Measurements from ENCODE around the gene BAZ2B. TPM values are rescaled to one million over a fixed set of nuclear protein-coding genes. Genes with fewer than 3 reads are reported as not detected.
"Not testable (repeated sequence)": the region's sequence is repeated elsewhere in the genome, so short reads cannot be mapped to it uniquely, and the experiment has no call there.

Gene BAZ2B
- total RNA-seq, 2 donors from 2014 or later = 13.7 to 14.1 TPM

GRCh38 chr2:159553727-159554126, 62.6 kb downstream of the BAZ2B start:
- no peaks in the 10 kb centered on the region for H3K4me1 Mint-ChIP-seq (ENCODE audit: low read depth in 2 of 2)
- H3K36me3 Mint-ChIP-seq = no peaks in the 10 kb centered on the region
- no peaks in the 10 kb centered on the region for H3K9me3 Mint-ChIP-seq
- H3K27ac Mint-ChIP-seq = no peak overlapping the region
- H3K4me3 Mint-ChIP-seq = no peak overlapping the region
- no peaks in the 10 kb centered on the region for H3K27me3 Mint-ChIP-seq
- DNase-seq (ENCODE audit: low spot score) (no peak), ATAC-seq (no peak)

DNA sequence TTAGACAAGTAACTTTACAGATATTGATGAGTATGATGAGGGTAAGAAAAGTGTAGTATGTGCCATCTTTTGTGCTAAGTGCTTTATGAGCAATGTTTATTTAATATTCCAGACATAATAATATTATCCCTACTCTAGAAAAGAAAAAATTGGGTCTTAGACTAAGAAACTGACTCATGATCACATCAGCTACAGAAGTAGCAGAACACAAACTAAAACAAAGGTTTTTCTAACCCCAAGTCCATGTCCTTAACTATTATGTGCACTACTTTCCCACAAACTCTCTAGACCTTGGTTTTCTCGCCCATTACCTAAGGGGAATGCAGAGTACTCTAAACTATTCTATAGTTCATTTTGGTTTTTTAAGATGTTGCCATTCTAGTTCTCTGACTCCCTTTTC, 64.5 kb downstream of the BAZ2B start:
- no peak for ATAC-seq
- Mint-ChIP-seq H3K27ac (no peak overlapping the region), H3K4me1 (ENCODE audit: low read depth in 2 of 2) (no peaks in the 10 kb centered on the region), H3K9me3 (no peaks in the 10 kb centered on the region), H3K36me3 (no peaks in the 10 kb centered on the region), H3K4me3 (no peak overlapping the region), H3K27me3 (no peaks in the 10 kb centered on the region)
- no peak for DNase-seq (ENCODE audit: low spot score)

DNA sequence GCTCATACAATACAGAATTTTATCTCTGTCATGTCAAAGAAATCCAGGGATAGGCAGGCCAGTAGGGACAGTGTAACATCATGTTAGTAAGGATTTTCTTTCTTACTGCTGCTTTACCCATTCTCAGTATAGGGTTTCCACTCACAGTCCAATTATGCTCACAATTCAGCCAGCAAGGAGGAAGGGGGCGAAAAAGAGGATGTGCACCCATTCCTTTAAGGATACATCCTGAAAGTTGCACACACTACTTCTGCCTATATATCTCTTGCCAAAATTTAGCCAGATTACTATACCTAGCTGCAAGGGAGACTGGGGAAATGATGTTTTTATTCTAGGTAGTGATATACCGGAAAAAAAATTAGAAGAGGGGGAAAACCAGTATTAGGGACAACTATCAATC, 66.1 kb downstream of the BAZ2B start:
- no peaks in the 10 kb centered on the region for H3K4me1 Mint-ChIP-seq (ENCODE audit: low read depth in 2 of 2)
- no peaks in the 10 kb centered on the region for H3K36me3 Mint-ChIP-seq
- no peaks in the 10 kb centered on the region for H3K27me3 Mint-ChIP-seq
- no peak overlapping the region for H3K4me3 Mint-ChIP-seq
- DNase-seq (ENCODE audit: low spot score) = no peak
- H3K9me3 Mint-ChIP-seq = no peaks in the 10 kb centered on the region
- no peak overlapping the region for H3K27ac Mint-ChIP-seq
- ATAC-seq = no peak

DNA sequence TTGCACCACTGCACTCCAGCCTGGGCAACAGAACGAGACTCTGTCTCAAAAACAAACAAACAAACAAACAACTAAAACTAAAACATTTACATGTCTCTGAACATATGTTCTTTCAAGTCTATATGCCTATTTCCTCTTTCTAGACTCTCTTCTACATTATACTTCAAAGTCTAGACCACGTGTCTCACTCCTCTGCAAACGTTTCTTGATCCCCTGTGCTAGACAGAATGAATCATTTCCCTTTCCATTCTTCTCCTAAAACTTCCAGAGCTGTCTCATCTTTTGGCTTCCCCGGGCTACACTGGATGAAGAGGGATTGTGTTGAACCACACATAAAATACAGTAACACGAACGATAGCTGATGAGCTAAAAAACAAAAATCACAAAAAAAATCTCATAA, 67.1 kb downstream of the BAZ2B start:
- DNase-seq (ENCODE audit: low spot score) (no peak), ATAC-seq (no peak)
- H3K27ac Mint-ChIP-seq = no peak overlapping the region
- H3K36me3 Mint-ChIP-seq = no peaks in the 10 kb centered on the region
- H3K4me1 Mint-ChIP-seq (ENCODE audit: low read depth in 2 of 2) = no peaks in the 10 kb centered on the region
- no peaks in the 10 kb centered on the region for H3K9me3 Mint-ChIP-seq
- no peak overlapping the region for H3K4me3 Mint-ChIP-seq
- H3K27me3 Mint-ChIP-seq = no peaks in the 10 kb centered on the region

DNA sequence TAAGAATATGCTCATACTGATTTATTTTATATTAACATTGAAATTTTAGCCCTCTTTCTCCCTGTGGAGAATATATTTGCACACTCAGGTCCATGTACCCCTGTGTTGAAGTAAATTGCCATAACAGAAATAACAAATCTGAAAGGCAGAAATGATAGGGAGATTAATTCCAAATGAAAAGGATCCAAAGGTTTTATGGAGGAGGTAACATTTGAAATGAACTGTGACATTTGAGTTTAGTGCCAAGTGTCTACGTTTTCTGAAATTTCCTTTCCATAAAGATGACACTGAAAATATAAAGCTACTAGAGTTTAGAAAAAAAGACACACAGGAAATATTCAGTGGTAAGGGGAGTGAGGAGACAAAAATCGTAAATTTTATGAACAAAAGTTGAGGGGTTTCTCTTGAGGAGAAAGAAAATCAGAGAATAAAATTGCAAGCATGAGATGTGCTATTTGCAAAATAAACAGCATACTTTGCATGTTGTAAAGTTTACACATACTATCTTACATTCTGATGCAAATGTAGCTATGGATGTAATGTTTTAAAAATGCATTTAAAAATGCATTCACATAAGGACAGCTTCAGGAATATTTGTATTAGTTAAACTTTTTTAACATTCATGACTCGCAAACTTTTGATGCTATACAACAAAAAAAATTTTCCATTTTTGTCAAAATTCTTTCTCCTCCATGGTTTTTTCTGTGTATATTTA, 69.5 kb downstream of the BAZ2B start:
- no peak for ATAC-seq
- peaks cover 10% of the 10 kb centered on the region for H3K36me3 Mint-ChIP-seq
- DNase-seq (ENCODE audit: low spot score) = no peak

DNA sequence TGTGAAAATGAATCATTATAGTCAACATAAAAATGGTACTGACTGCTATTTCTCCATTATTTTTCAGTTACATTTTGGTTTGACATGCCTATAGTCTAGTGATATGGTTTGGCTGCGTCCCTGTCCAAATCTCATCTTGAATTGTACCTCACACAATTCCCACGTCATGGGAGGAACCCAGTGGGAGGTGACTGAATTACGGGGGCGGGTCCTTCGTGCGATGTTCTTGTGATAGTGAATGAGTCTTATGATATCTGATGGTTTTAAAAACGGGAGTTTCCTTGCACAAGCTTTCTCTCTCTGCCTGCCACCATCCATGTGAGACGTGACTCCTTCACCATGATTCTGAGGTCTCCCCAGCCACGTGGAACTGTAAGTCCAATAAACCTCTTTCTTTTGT, 70.3 kb downstream of the BAZ2B start:
- Mint-ChIP-seq H3K4me1 (ENCODE audit: low read depth in 2 of 2) (no peaks in the 10 kb centered on the region), H3K27ac (no peak overlapping the region), H3K9me3 (peaks cover 3% of the 10 kb centered on the region), H3K4me3 (no peak overlapping the region), H3K27me3 (no peaks in the 10 kb centered on the region), H3K36me3 (peaks cover 14% of the 10 kb centered on the region)
- DNase-seq (ENCODE audit: low spot score) (no peak), ATAC-seq (no peak)

More for the DNA sequence above, 69.5 kb downstream of the BAZ2B start:
- no peak overlapping the region for H3K4me3 Mint-ChIP-seq
- no peak overlapping the region for H3K27ac Mint-ChIP-seq
- no peaks in the 10 kb centered on the region for H3K4me1 Mint-ChIP-seq (ENCODE audit: low read depth in 2 of 2)
- no peaks in the 10 kb centered on the region for H3K27me3 Mint-ChIP-seq
- peaks cover 3% of the 10 kb centered on the region for H3K9me3 Mint-ChIP-seq

- H3K4me1 Mint-ChIP-seq (ENCODE audit: low read depth in 2 of 2) = no peaks in the 10 kb centered on the region
- H3K4me3 Mint-ChIP-seq = no peak overlapping the region
- peaks cover 3% of the 10 kb centered on the region for H3K9me3 Mint-ChIP-seq
- no peaks in the 10 kb centered on the region for H3K27me3 Mint-ChIP-seq
- ATAC-seq (no peak), DNase-seq (ENCODE audit: low spot score) (no peak)
- no peak overlapping the region for H3K27ac Mint-ChIP-seq
- peaks cover 14% of the 10 kb centered on the region for H3K36me3 Mint-ChIP-seq
Measured at GRCh38 chr2:159545085-159545484, 71.3 kb downstream of the BAZ2B start.

DNA sequence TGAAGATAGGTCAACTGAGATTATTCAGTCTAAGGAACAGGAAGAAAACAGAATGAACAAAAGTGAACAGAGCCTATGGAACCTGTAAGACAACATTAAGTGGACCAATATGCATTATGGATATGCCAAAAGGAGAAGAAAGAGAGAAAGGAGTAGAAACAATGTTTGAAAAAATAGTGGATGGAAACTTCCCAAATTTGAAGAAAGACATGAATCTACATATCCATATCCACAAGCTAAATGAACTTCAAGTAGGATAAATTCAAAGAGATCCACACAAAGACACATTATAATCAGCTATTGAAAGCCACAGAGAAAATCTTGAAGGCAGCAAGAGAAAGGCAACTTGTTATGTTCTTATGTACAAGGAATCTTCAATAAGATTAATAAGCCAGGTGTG, 74.2 kb downstream of the BAZ2B start:
- no peak overlapping the region for H3K4me3 Mint-ChIP-seq
- H3K27me3 Mint-ChIP-seq = no peaks in the 10 kb centered on the region
- DNase-seq (ENCODE audit: low spot score) (no peak), ATAC-seq (no peak)
- H3K4me1 Mint-ChIP-seq (ENCODE audit: low read depth in 2 of 2) = no peaks in the 10 kb centered on the region
- H3K36me3 Mint-ChIP-seq = peaks cover 14% of the 10 kb centered on the region
- peaks cover 3% of the 10 kb centered on the region for H3K9me3 Mint-ChIP-seq
- no peak overlapping the region for H3K27ac Mint-ChIP-seq

GRCh38 chr2:159539701-159540100, 76.6 kb downstream of the BAZ2B start:
- ATAC-seq (no peak), DNase-seq (ENCODE audit: low spot score) (no peak)
- peaks cover 3% of the 10 kb centered on the region for H3K9me3 Mint-ChIP-seq
- no peak overlapping the region for H3K4me3 Mint-ChIP-seq
- H3K4me1 Mint-ChIP-seq (ENCODE audit: low read depth in 2 of 2) = no peaks in the 10 kb centered on the region
- H3K27ac Mint-ChIP-seq = no peak overlapping the region
- no peaks in the 10 kb centered on the region for H3K27me3 Mint-ChIP-seq
- H3K36me3 Mint-ChIP-seq = peaks cover 14% of the 10 kb centered on the region

DNA sequence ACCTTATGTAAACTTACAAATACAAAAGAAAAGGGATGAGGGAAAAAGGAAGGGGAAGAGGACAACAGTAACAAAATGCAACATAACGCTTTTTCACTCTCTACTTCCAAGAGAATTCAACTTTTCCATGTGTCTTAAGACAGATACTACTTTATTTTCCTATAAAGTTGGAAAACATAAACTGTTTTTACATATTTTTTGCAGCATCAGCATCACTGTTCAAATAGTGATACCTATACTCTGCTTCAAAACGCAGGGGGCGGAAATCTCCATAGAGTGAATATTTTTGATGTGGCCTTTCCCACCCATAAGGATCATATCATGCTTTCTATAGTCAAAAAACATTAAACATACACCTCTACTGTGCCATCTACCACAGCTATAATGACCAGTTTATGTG, 77.5 kb downstream of the BAZ2B start:
- Mint-ChIP-seq H3K27ac (no peak overlapping the region), H3K9me3 (peaks cover 3% of the 10 kb centered on the region), H3K36me3 (peaks cover 11% of the 10 kb centered on the region), H3K4me1 (ENCODE audit: low read depth in 2 of 2) (no peaks in the 10 kb centered on the region), H3K27me3 (no peaks in the 10 kb centered on the region), H3K4me3 (no peak overlapping the region)
- no peak for ATAC-seq
- DNase-seq (ENCODE audit: low spot score) = no peak

GRCh38 chr2:159535261-159535660, 81.1 kb downstream of the BAZ2B start:
- not testable (repeated sequence) for H3K4me1 Mint-ChIP-seq (ENCODE audit: low read depth in 2 of 2); ATAC-seq; H3K9me3 Mint-ChIP-seq; DNase-seq (ENCODE audit: low spot score); H3K27me3 Mint-ChIP-seq; H3K27ac Mint-ChIP-seq; H3K36me3 Mint-ChIP-seq; H3K4me3 Mint-ChIP-seq

GRCh38 chr2:159531475-159531874, 84.9 kb downstream of the BAZ2B start:
- no peak overlapping the region for H3K27ac Mint-ChIP-seq
- no peaks in the 10 kb centered on the region for H3K4me1 Mint-ChIP-seq (ENCODE audit: low read depth in 2 of 2)
- H3K27me3 Mint-ChIP-seq = no peaks in the 10 kb centered on the region
- DNase-seq (ENCODE audit: low spot score) (no peak), ATAC-seq (no peak)
- H3K36me3 Mint-ChIP-seq = no peaks in the 10 kb centered on the region
- no peaks in the 10 kb centered on the region for H3K9me3 Mint-ChIP-seq
- H3K4me3 Mint-ChIP-seq = no peak overlapping the region

GRCh38 chr2:159526433-159526832, 89.9 kb downstream of the BAZ2B start:
- Mint-ChIP-seq H3K9me3 (no peaks in the 10 kb centered on the region), H3K4me3 (no peak overlapping the region), H3K4me1 (ENCODE audit: low read depth in 2 of 2) (no peaks in the 10 kb centered on the region), H3K27ac (no peak overlapping the region), H3K27me3 (no peaks in the 10 kb centered on the region), H3K36me3 (no peaks in the 10 kb centered on the region)
- ATAC-seq = no peak
- no peak for DNase-seq (ENCODE audit: low spot score)

DNA sequence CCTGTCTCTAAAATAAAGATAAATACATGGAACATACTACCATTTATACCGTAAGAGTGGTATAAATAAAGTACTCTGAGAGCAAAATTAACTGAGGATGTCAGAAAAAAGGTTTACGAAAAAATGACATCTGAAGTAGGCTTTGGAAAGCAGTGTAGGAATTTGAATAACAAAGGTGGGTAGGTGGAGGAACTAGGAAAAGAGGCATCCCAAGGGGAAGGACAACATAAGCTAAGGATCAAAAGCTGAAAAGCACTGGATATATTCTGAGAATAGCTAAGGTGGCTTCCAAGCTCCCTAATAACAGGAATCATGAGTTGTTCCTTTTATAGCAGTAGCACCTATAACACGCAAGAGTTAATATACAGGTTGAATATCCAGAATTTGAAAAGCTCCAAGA, 91.3 kb downstream of the BAZ2B start:
- Mint-ChIP-seq H3K36me3 (no peaks in the 10 kb centered on the region), H3K27ac (no peak overlapping the region), H3K27me3 (no peaks in the 10 kb centered on the region), H3K9me3 (no peaks in the 10 kb centered on the region), H3K4me1 (ENCODE audit: low read depth in 2 of 2) (no peaks in the 10 kb centered on the region), H3K4me3 (no peak overlapping the region)
- DNase-seq (ENCODE audit: low spot score) (no peak), ATAC-seq (no peak)

DNA sequence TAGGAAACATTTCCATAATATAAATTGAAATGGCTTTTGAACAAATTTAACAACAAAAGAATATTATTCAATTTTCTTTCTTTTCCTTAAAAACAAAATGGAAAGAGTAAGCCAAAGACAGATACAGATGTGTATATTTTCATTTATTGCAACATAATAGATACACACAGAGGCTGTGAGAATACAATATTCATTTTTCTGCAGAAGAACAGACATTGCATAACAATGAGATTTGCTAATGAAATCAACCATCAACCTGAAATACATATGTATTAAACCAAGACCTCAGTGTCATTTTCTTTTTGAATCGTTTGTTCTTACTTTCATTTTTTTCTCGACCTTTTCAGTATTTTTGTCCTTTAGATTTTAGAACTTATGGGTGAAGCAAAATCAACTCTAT, 95.1 kb downstream of the BAZ2B start:
- Mint-ChIP-seq H3K27me3 (no peaks in the 10 kb centered on the region), H3K27ac (no peak overlapping the region), H3K4me1 (ENCODE audit: low read depth in 2 of 2) (peaks cover 4 to 5% of the 10 kb centered on the region in 2 donors), H3K4me3 (no peak overlapping the region), H3K36me3 (no peaks in the 10 kb centered on the region), H3K9me3 (no peaks in the 10 kb centered on the region)
- no peak for DNase-seq (ENCODE audit: low spot score)
- ATAC-seq = no peak
